Neutrophil (primary cell): Measurements from ENCODE around the gene HDHD3.

Experiments used
- H3K27ac ChIP-seq: fragments of 200-600 bp; sonication (generic); 2 replicates; pipeline ENCODE4 v1.5.1; 2016; ENCODE audit warnings: mild to moderate bottlenecking, moderate library complexity
- H3K27me3 ChIP-seq: fragments of 200-600 bp; sonication (generic); 2 replicates; pipeline ENCODE4 v1.6.0; 2016; ENCODE audit warnings: mild to moderate bottlenecking
- H3K36me3 ChIP-seq: fragments of 200-600 bp; sonication (generic); 2 replicates; pipeline ENCODE4 v1.5.1; 2017
- H3K4me1 ChIP-seq, 2 experiments: fragments of 200-600 bp in 1 of 2; sonication (generic) in 1 of 2; 1 replicate in 1 of 2; 2 replicates in 1 of 2; pipeline versions ENCODE4 v1.5.1 to v1.6.1; 2013 to 2016; ENCODE audit warnings: low read depth in 1 of 2, low read length in 1 of 2, mild to moderate bottlenecking in 1 of 2, moderate library complexity in 1 of 2; ENCODE audit not compliant: control insufficient read depth in 1 of 2, insufficient read depth in 1 of 2
- H3K4me3 ChIP-seq, 2 experiments: fragments of 200-600 bp in 1 of 2; sonication (generic) in 1 of 2; 1 replicate in 1 of 2; 2 replicates in 1 of 2; pipeline ENCODE4 v1.5.1; 2013 to 2016; ENCODE audit warnings: low read depth in 1 of 2, low read length in 1 of 2, mild to moderate bottlenecking in 1 of 2, moderate library complexity in 1 of 2
- H3K9me3 ChIP-seq: fragments of 200-600 bp; sonication (generic); 2 replicates; pipeline ENCODE4 v1.5.1; 2016
- CTCF ChIP-seq: fragments of 200-600 bp; sonication (generic); IDR thresholded peaks from 2 replicates; pipeline ENCODE4 v1.5.1; 2016; ENCODE audit warnings: antibody characterized with exemption

HDHD3 gene

GRCh38 chr9:113361304-113362018 is 15.3 kb downstream of the HDHD3 start:
- peaks cover 0 to 8% of the 10 kb centered on the region in 2 experiments for H3K4me1 ChIP-seq
- H3K27ac ChIP-seq = no peak overlapping the region
- no peak for TF ChIP-seq CTCF
- no peaks in the 10 kb centered on the region for H3K9me3 ChIP-seq
- no peak overlapping the region for H3K4me3 ChIP-seq
- no peaks in the 10 kb centered on the region for H3K36me3 ChIP-seq
- no peaks in the 10 kb centered on the region for H3K27me3 ChIP-seq

- H3K36me3 ChIP-seq = no peaks in the 10 kb centered on the region
Measured at GRCh38 chr9:113360242-113360842, 16.4 kb downstream of the HDHD3 start.

GRCh38 chr9:113359385-113359784 is 17.4 kb downstream of the HDHD3 start:
- Histone ChIP-seq H3K4me3 (no peak overlapping the region), H3K36me3 (no peaks in the 10 kb centered on the region), H3K27ac (no peak overlapping the region), H3K27me3 (no peaks in the 10 kb centered on the region), H3K4me1 (no peaks in the 10 kb centered on the region), H3K9me3 (no peaks in the 10 kb centered on the region)
- no peak for TF ChIP-seq CTCF

More at GRCh38 chr9:113360242-113360842, 16.4 kb downstream of the HDHD3 start:
- no peaks in the 10 kb centered on the region for H3K27me3 ChIP-seq
- H3K4me3 ChIP-seq = no peak overlapping the region
- no peak overlapping the region for H3K27ac ChIP-seq
- H3K9me3 ChIP-seq = no peaks in the 10 kb centered on the region
- no peak for TF ChIP-seq CTCF
- peaks cover 0 to 1% of the 10 kb centered on the region in 2 experiments for H3K4me1 ChIP-seq

- Histone ChIP-seq H3K27ac (no peak overlapping the region), H3K4me3 (no peak overlapping the region), H3K36me3 (no peaks in the 10 kb centered on the region), H3K27me3 (no peaks in the 10 kb centered on the region), H3K4me1 (no peaks in the 10 kb centered on the region), H3K9me3 (no peaks in the 10 kb centered on the region)
- TF ChIP-seq CTCF = no peak
Measured at GRCh38 chr9:113356686-113357292, 20.0 kb downstream of the HDHD3 start.

GRCh38 chr9:113355040-113355596 is 21.7 kb downstream of the HDHD3 start:
- H3K27ac ChIP-seq = no peak overlapping the region
- H3K36me3 ChIP-seq = no peaks in the 10 kb centered on the region
- H3K27me3 ChIP-seq = peaks cover 10% of the 10 kb centered on the region
- no peak overlapping the region for H3K4me3 ChIP-seq
- no peaks in the 10 kb centered on the region for H3K9me3 ChIP-seq
- peaks cover 12 to 14% of the 10 kb centered on the region in 2 experiments for H3K4me1 ChIP-seq
- TF ChIP-seq CTCF = no peak
